Activated T-helper 1 cell treated with Interleukin-2 at 50 U/mL for 16 hours (primary cell): Measurements from ENCODE around the gene TLR5.

Experiments
- DNase-seq: peaks from one replicate; pipeline ENCODE4 v3.0.0-alpha.2; 2020; ENCODE audit warnings: low read depth

TLR5 gene

GRCh38 chr1:223150443-223150842 lies 7.4 kb upstream of the TLR5 start:
- no peak for DNase-seq

GRCh38 chr1:223147873-223148272 lies 4.8 kb upstream of the TLR5 start:
- DNase-seq = no peak

GRCh38 chr1:223147409-223147808 lies 4.4 kb upstream of the TLR5 start:
- DNase-seq = no peak

GRCh38 chr1:223146745-223147144 lies 3.7 kb upstream of the TLR5 start:
- no peak for DNase-seq

GRCh38 chr1:223144914-223145313 lies 1.9 kb upstream of the TLR5 start:
- DNase-seq = no peak

GRCh38 chr1:223144431-223144830 lies 1.4 kb upstream of the TLR5 start:
- DNase-seq = no peak

- DNase-seq = no peak
Observed at GRCh38 chr1:223143537-223144248, 645 bp upstream of the TLR5 start.

GRCh38 chr1:223142269-223142668 lies 779 bp downstream of the TLR5 start:
- DNase-seq = no peak

- DNase-seq = no peak
Observed at GRCh38 chr1:223140611-223141405, 2.2 kb downstream of the TLR5 start.

GRCh38 chr1:223137455-223138085 lies 5.5 kb downstream of the TLR5 start:
- no peak for DNase-seq

GRCh38 chr1:223136086-223136485 lies 7.0 kb downstream of the TLR5 start:
- DNase-seq = no peak

- no peak for DNase-seq
Observed at GRCh38 chr1:223135176-223135942, 7.7 kb downstream of the TLR5 start.

GRCh38 chr1:223133824-223134435 lies 9.1 kb downstream of the TLR5 start:
- peak; percentile 61 for DNase-seq

GRCh38 chr1:223133306-223133823 lies 9.7 kb downstream of the TLR5 start:
- no peak for DNase-seq

GRCh38 chr1:223129229-223129901 lies 13.7 kb downstream of the TLR5 start:
- DNase-seq = peak; percentile 44

GRCh38 chr1:223126741-223127140 lies 16.3 kb downstream of the TLR5 start:
- DNase-seq = no peak

- no peak for DNase-seq
Observed at GRCh38 chr1:223125766-223126165, 17.3 kb downstream of the TLR5 start.

GRCh38 chr1:223123011-223123610 lies 19.9 kb downstream of the TLR5 start:
- no peak for DNase-seq

- DNase-seq = no peak
Observed at GRCh38 chr1:223118418-223118817, 24.6 kb downstream of the TLR5 start.

GRCh38 chr1:223116950-223117349 lies 26.1 kb downstream of the TLR5 start:
- no peak for DNase-seq

- no peak for DNase-seq
Observed at GRCh38 chr1:223114871-223115270, 28.2 kb downstream of the TLR5 start.
